ENCODE results near the gene ARSB. TPM values are rescaled to one million over a fixed set of nuclear protein-coding genes. Genes with fewer than 3 reads are reported as not detected.
"Not testable (repeated sequence)": the region's sequence is repeated elsewhere in the genome, so short reads cannot be mapped to it uniquely, and the experiment has no call there.

ARSB gene
- polyA plus RNA-seq, 4 donors: 16.5 to 22.6 (median 22.0) TPM

GRCh38 chr5:78732721-78733120, 252.4 kb downstream of the ARSB start:
- DNase-seq (ENCODE audit: low read depth in 4 of 4, low spot score in 3 of 4): not testable (repeated sequence)

DNA sequence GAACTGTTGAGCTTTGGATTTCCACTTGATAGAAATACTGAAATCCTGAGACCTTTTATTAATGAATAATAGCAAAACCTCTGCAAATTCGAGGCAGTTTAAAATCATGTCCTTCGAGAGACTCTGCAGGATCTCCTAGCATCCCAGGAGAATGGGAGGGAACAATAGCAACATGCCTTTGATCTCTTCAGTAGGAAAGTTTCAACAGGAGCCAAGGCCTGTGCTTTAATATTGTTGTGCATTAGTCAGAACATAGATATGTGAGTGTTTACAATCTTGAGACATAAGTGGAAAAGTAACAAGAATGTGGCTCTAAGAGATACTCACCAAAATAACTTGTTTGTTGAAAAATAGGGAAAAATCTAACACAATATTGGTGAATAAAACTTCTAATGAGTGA, 253.2 kb downstream of the ARSB start:
- DNase-seq (ENCODE audit: low read depth in 4 of 4, low spot score in 3 of 4): no peak

DNA sequence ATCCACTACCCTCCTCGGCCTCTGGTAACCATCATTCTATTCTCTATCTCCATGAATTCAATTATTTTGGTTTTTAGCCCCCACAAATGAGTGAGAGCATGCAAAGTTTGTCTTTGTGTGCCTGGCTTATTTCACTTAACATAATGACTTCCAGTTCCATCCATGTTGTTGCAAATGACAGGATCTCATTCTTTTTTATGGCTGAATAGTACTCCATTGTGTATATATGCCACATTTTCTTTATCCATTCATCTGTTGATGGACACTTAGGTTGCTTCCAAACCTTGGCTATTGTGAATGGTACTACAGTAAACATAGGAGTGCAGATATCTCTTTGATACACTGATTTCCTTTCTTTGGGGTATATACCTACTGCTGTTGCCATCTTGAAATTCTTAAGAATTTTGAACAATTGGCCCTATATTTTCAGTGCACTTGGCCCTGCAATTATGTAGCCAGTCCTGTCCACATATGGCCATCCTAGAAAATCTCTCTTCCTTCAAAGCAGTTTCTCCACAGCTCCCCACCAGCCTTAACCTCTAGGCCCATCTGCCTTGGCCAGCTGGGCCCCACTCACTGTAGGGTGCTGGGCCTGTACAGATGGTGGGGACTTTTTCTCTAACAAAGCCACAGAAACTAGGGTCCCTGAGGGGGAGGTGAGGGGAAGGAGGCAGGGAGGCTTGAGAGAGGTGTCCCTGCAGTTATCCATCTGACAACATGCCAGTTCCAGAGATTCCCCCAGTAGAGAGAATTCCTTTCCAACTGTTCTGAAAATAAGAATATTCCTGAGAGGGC, 254.6 kb downstream of the ARSB start:
- DNase-seq (ENCODE audit: low read depth in 4 of 4, low spot score in 3 of 4): no peak

DNA sequence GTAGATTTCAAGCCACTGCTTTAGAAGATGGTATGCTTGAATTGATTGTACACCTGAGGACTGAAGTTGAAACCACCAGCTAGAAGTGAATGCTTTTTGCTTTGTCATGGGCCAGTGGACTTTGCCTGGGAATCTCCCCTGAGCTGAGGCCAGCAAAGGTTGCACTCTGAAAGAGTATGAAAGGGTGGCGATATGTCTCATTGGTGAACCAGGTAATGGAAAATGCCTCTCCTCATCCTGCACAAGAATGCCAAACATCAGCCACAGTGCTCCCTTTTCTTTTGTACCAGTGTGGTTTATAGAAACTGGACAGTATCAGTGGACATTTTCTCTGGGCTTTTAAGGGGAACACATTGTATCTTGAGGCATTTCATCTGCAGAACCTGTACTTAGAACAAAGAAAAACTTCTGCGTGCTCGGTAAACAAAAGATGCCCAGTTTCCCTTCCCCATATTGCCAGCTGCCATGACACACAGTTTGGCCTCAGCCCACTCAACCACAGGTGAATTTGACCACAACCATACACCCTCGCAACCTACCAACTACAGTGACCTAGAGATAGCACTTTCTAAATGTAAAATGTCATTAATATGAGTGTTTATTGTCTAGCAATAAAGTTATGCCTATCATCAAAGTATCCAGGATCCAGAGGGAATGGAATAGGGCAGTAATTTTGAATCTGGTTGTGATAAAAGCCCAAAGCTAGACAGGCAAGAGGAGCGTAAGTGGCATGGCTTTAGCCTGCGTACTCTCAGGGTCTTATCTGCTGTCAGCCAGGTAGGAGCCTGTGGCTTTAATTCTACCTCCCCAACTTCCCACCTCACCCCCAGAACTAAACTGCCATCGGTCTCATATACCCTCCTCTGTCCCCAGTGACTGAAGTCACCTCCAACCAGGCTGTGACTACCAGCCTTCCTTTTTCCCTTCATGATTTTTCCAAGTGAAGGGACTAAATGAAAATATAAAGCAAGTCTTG, 257.0 kb downstream of the ARSB start:
- no peak for DNase-seq (ENCODE audit: low read depth in 4 of 4, low spot score in 3 of 4)

Other genes starting within 250 kb of the ARSB start
- gene DMGDH, start 84.4 kb upstream of the ARSB start, polyA plus RNA-seq (ENCODE audit: insufficient read length in 4 of 4): 10 to 100 TPM; 17.4 to 29.8 (median 21.9) TPM
- 10 to 100 TPM; 31.2 to 63.8 (median 38.5) TPM for gene BHMT2, start 84.5 kb upstream of the ARSB start, polyA plus RNA-seq (ENCODE audit: insufficient read length in 4 of 4)
- gene BHMT, start 126.5 kb upstream of the ARSB start, polyA plus RNA-seq (ENCODE audit: insufficient read length in 4 of 4): 100 to 1,000 TPM; 190 to 523 (median 312) TPM

Data from right renal pelvis (tissue), 4 donors.